Fibroblast of lung (primary cell): Measurements from ENCODE around the gene ABCA13. TPM values are rescaled to one million over a fixed set of nuclear protein-coding genes. Genes with fewer than 3 reads are reported as not detected.

Experiments used
- DNase-seq, 2 donors: peaks; one replicate each; pipeline versions ENCODE4 v3.0.0 to v3.0.0-alpha.2; 2010; ENCODE audit warnings: low read depth in 2 of 2
- H2AFZ ChIP-seq: 2 replicates; pipeline ENCODE4 v1.5.1; 2012; ENCODE audit warnings: low read length, control low read depth, inconsistent platforms
- H3K27ac ChIP-seq: 2 replicates; pipeline ENCODE4 v1.5.1; 2011; ENCODE audit warnings: low read length, control low read depth; ENCODE audit not compliant: insufficient read depth
- H3K27me3 ChIP-seq: 2 replicates; pipeline ENCODE4 v1.5.1; 2011; ENCODE audit warnings: mild to moderate bottlenecking, low read length; ENCODE audit not compliant: control insufficient read depth, insufficient read depth
- H3K36me3 ChIP-seq: 2 replicates; pipeline ENCODE4 v1.5.1; 2011; ENCODE audit warnings: low read length; ENCODE audit not compliant: control insufficient read depth, insufficient read depth
- H3K4me1 ChIP-seq: 2 replicates; pipeline ENCODE4 v1.5.1; 2011; ENCODE audit warnings: low read length; ENCODE audit not compliant: control insufficient read depth, insufficient read depth; ENCODE audit errors: extremely low read depth
- H3K4me2 ChIP-seq: 2 replicates; pipeline ENCODE4 v1.5.1; 2011; ENCODE audit warnings: low read length, control low read depth; ENCODE audit not compliant: insufficient read depth; ENCODE audit errors: extremely low read depth
- H3K4me3 ChIP-seq, 4 experiments: fragments of 200-600 bp in 1 of 4; sonication (generic) in 1 of 4; replicated peaks in 1 of 4; 2 replicates each; pipeline ENCODE4 v1.5.1; 2011 to 2016; ENCODE audit warnings: low read length in 4 of 4, low read depth in 3 of 4, mild to moderate bottlenecking in 3 of 4, control low read depth in 2 of 4, inconsistent platforms in 1 of 4, mixed read lengths in 1 of 4; ENCODE audit not compliant: insufficient read depth in 1 of 4; ENCODE audit errors: control extremely low read depth in 1 of 4
- H3K79me2 ChIP-seq: 2 replicates; pipeline ENCODE4 v1.5.1; 2012; ENCODE audit warnings: mild to moderate bottlenecking, low read length, inconsistent platforms; ENCODE audit not compliant: control insufficient read depth, insufficient read depth
- H3K9ac ChIP-seq: 2 replicates; pipeline ENCODE4 v1.5.1; 2011; ENCODE audit warnings: mild to moderate bottlenecking, low read length, control low read depth; ENCODE audit not compliant: insufficient read depth
- H3K9me3 ChIP-seq: 2 replicates; pipeline ENCODE4 v1.5.1; 2012; ENCODE audit warnings: low read depth, low read length; ENCODE audit not compliant: control insufficient read depth, insufficient read depth
- H4K20me1 ChIP-seq: 2 replicates; pipeline ENCODE4 v1.5.1; 2011; ENCODE audit warnings: low read length; ENCODE audit not compliant: control insufficient read depth, insufficient read depth; ENCODE audit errors: extremely low read depth
- CTCF ChIP-seq, 2 donors: IDR thresholded peaks in 1 of 2; conservative IDR thresholded peaks in 1 of 2; 1 replicate in 1 of 2; 2 replicates in 1 of 2; pipeline ENCODE4 v1.5.1; 2011 to 2012; ENCODE audit warnings: low read length in 2 of 2, control low read depth in 1 of 2, inconsistent platforms in 1 of 2, low read depth in 1 of 2, mild to moderate bottlenecking in 1 of 2
- EZH2 ChIP-seq: IDR thresholded peaks from 2 replicates; pipeline ENCODE4 v1.5.1; 2012; ENCODE audit warnings: low read length, control low read depth, mild to moderate bottlenecking; ENCODE audit errors: missing control alignments
- polyA plus RNA-seq, 2 donors: library from polyadenylated mRNA; depleted of rRNA in 1 of 2; stranded (reverse) in 1 of 2; unstranded in 1 of 2; fragments of >200 nt; gene quantifications; 2 replicates each; pipeline ENCODE4 v1.2.1, GENCODE V29; 2011 to 2012; ENCODE audit warnings: missing spikeins in 1 of 2
- total RNA-seq: library from RNA; depleted of rRNA; stranded (reverse); fragments of >200 nt; gene quantifications from 2 replicates; pipeline ENCODE4 v1.2.1, GENCODE V29; 2014

ABCA13 gene
- total and polyA plus RNA-seq, 2 donors (not counting 1 experiment from before 2014, with no cell fraction given), result 0.08 to 10.9 TPM

GRCh38 chr7:48299580-48300169 is 128.4 kb downstream of the ABCA13 start:
- H3K27me3 ChIP-seq, result no peaks in the 10 kb centered on the region
- no peaks in the 10 kb centered on the region for H3K9me3 ChIP-seq
- no peak overlapping the region for H3K27ac ChIP-seq
- H3K36me3 ChIP-seq, result no peaks in the 10 kb centered on the region
- peaks cover 8% of the 10 kb centered on the region for H3K4me1 ChIP-seq
- H3K4me3 ChIP-seq, result no peak overlapping the region
- H3K9ac ChIP-seq, result no peak overlapping the region
- H4K20me1 ChIP-seq, result no peaks in the 10 kb centered on the region
- no peak overlapping the region for H2AFZ ChIP-seq
- TF ChIP-seq EZH2 (no peak), CTCF (conservative IDR thresholded peaks at IDR 0.05 in 1 of 2, IDR thresholded peaks at IDR 0.05 in 1 of 2; ENCODE audit: low read depth in 1 of 2, low read length in 2 of 2) (peak; percentile 75 to 86)
- H3K4me2 ChIP-seq, result no peak overlapping the region
- DNase-seq, result peak; percentile 65 to 67
- no peaks in the 10 kb centered on the region for H3K79me2 ChIP-seq

GRCh38 chr7:48300301-48300700 is 129.0 kb downstream of the ABCA13 start:
- no peak overlapping the region for H3K4me3 ChIP-seq
- H3K79me2 ChIP-seq, result no peaks in the 10 kb centered on the region
- no peaks in the 10 kb centered on the region for H4K20me1 ChIP-seq
- H3K4me2 ChIP-seq, result no peak overlapping the region
- no peaks in the 10 kb centered on the region for H3K36me3 ChIP-seq
- H3K9ac ChIP-seq, result no peak overlapping the region
- no peak for DNase-seq
- H3K27me3 ChIP-seq, result no peaks in the 10 kb centered on the region
- H3K27ac ChIP-seq, result no peak overlapping the region
- H3K4me1 ChIP-seq, result peaks cover 8% of the 10 kb centered on the region
- no peak for TF ChIP-seq CTCF (conservative IDR thresholded peaks at IDR 0.05 in 1 of 2, IDR thresholded peaks at IDR 0.05 in 1 of 2; ENCODE audit: low read depth in 1 of 2, low read length in 2 of 2)
- TF ChIP-seq EZH2, result no peak
- H2AFZ ChIP-seq, result no peak overlapping the region
- no peaks in the 10 kb centered on the region for H3K9me3 ChIP-seq

GRCh38 chr7:48301201-48301600 is 129.9 kb downstream of the ABCA13 start:
- no peaks in the 10 kb centered on the region for H3K79me2 ChIP-seq
- no peak overlapping the region for H3K4me2 ChIP-seq
- H3K36me3 ChIP-seq, result no peaks in the 10 kb centered on the region
- H3K9ac ChIP-seq, result no peak overlapping the region
- no peak overlapping the region for H2AFZ ChIP-seq
- H3K27ac ChIP-seq, result no peak overlapping the region
- H3K4me1 ChIP-seq, result peaks cover 8% of the 10 kb centered on the region
- no peaks in the 10 kb centered on the region for H4K20me1 ChIP-seq
- TF ChIP-seq EZH2 (no peak), CTCF (conservative IDR thresholded peaks at IDR 0.05 in 1 of 2, IDR thresholded peaks at IDR 0.05 in 1 of 2; ENCODE audit: low read depth in 1 of 2, low read length in 2 of 2) (no peak)
- H3K27me3 ChIP-seq, result no peaks in the 10 kb centered on the region
- no peak for DNase-seq
- no peaks in the 10 kb centered on the region for H3K9me3 ChIP-seq
- no peak overlapping the region for H3K4me3 ChIP-seq
